Activated naive CD8-positive, alpha-beta T cell treated with anti-CD3 and anti-CD28 coated beads, Interleukin-2, amount 50 U/mL, for 24 hours (primary cell): ENCODE measurements around the gene SERPINA3.

Experiments used
- ATAC-seq: fragments of 150-1000 bp; cut with Tn5 transposase; one replicate; pipeline ENCODE4 v1.10.0; 2021
- DNase-seq: peaks from one replicate; pipeline ENCODE4 v3.0.0; 2021
- H3K27ac Mint-ChIP-seq: one replicate; pipeline ENCODE4 v1.8.0; 2021; ENCODE audit warnings: mild to moderate bottlenecking, mixed read lengths
- H3K27me3 Mint-ChIP-seq: one replicate; pipeline ENCODE4 v1.8.0; 2021; ENCODE audit warnings: mixed read lengths
- H3K36me3 Mint-ChIP-seq: one replicate; pipeline ENCODE4 v1.8.0; 2021; ENCODE audit warnings: low read depth, mixed read lengths
- H3K4me1 Mint-ChIP-seq: one replicate; pipeline ENCODE4 v1.8.0; 2021; ENCODE audit warnings: mixed read lengths
- H3K4me3 Mint-ChIP-seq: one replicate; pipeline ENCODE4 v1.8.0; 2021; ENCODE audit warnings: mild to moderate bottlenecking, moderate library complexity, mixed read lengths
- H3K9me3 Mint-ChIP-seq: one replicate; pipeline ENCODE4 v1.8.0; 2021; ENCODE audit warnings: mixed read lengths

Gene SERPINA3

GRCh38 chr14:94659256-94659655, 47.1 kb downstream of the SERPINA3 start:
- H3K27ac Mint-ChIP-seq = no peak overlapping the region
- no peaks in the 10 kb centered on the region for H3K4me1 Mint-ChIP-seq
- ATAC-seq = no peak

GRCh38 chr14:94659901-94660300, 47.7 kb downstream of the SERPINA3 start:
- no peaks in the 10 kb centered on the region for H3K9me3 Mint-ChIP-seq
- H3K4me3 Mint-ChIP-seq = no peak overlapping the region
- peaks cover 9% of the 10 kb centered on the region for H3K27me3 Mint-ChIP-seq
- DNase-seq = no peak
- no peaks in the 10 kb centered on the region for H3K36me3 Mint-ChIP-seq
- ATAC-seq = no peak
- no peaks in the 10 kb centered on the region for H3K4me1 Mint-ChIP-seq
- no peak overlapping the region for H3K27ac Mint-ChIP-seq

More at GRCh38 chr14:94659256-94659655, 47.1 kb downstream of the SERPINA3 start:
- H3K36me3 Mint-ChIP-seq = no peaks in the 10 kb centered on the region
- H3K9me3 Mint-ChIP-seq = no peaks in the 10 kb centered on the region
- no peak for DNase-seq
- H3K27me3 Mint-ChIP-seq = peaks cover 7% of the 10 kb centered on the region
- no peak overlapping the region for H3K4me3 Mint-ChIP-seq

GRCh38 chr14:94660306-94660946, 48.2 kb downstream of the SERPINA3 start:
- Mint-ChIP-seq H3K9me3 (no peaks in the 10 kb centered on the region), H3K27me3 (peaks cover 9% of the 10 kb centered on the region), H3K27ac (no peak overlapping the region), H3K4me1 (no peaks in the 10 kb centered on the region), H3K36me3 (no peaks in the 10 kb centered on the region), H3K4me3 (no peak overlapping the region)
- no peak for ATAC-seq
- DNase-seq = no peak

GRCh38 chr14:94663538-94663937, 51.3 kb downstream of the SERPINA3 start:
- H3K4me1 Mint-ChIP-seq = no peaks in the 10 kb centered on the region
- H3K27me3 Mint-ChIP-seq = peaks cover 16% of the 10 kb centered on the region
- no peak for ATAC-seq

GRCh38 chr14:94663965-94664704, 51.9 kb downstream of the SERPINA3 start:
- no peaks in the 10 kb centered on the region for H3K9me3 Mint-ChIP-seq
- DNase-seq = no peak
- H3K36me3 Mint-ChIP-seq = no peaks in the 10 kb centered on the region
- no peak overlapping the region for H3K4me3 Mint-ChIP-seq
- no peaks in the 10 kb centered on the region for H3K4me1 Mint-ChIP-seq
- H3K27me3 Mint-ChIP-seq = peaks cover 16% of the 10 kb centered on the region
- no peak for ATAC-seq
- H3K27ac Mint-ChIP-seq = no peak overlapping the region

More at GRCh38 chr14:94663538-94663937, 51.3 kb downstream of the SERPINA3 start:
- Mint-ChIP-seq H3K27ac (no peak overlapping the region), H3K4me3 (no peak overlapping the region), H3K9me3 (no peaks in the 10 kb centered on the region), H3K36me3 (no peaks in the 10 kb centered on the region)
- no peak for DNase-seq

GRCh38 chr14:94665121-94665520, 52.9 kb downstream of the SERPINA3 start:
- H3K27me3 Mint-ChIP-seq = peaks cover 16% of the 10 kb centered on the region
- DNase-seq (no peak), ATAC-seq (no peak)
- H3K36me3 Mint-ChIP-seq = no peaks in the 10 kb centered on the region
- no peaks in the 10 kb centered on the region for H3K4me1 Mint-ChIP-seq
- H3K9me3 Mint-ChIP-seq = no peaks in the 10 kb centered on the region
- no peak overlapping the region for H3K27ac Mint-ChIP-seq
- no peak overlapping the region for H3K4me3 Mint-ChIP-seq

- no peaks in the 10 kb centered on the region for H3K4me1 Mint-ChIP-seq
- no peaks in the 10 kb centered on the region for H3K9me3 Mint-ChIP-seq
- no peaks in the 10 kb centered on the region for H3K36me3 Mint-ChIP-seq
- no peak overlapping the region for H3K4me3 Mint-ChIP-seq
- DNase-seq = no peak
- no peak overlapping the region for H3K27ac Mint-ChIP-seq
- H3K27me3 Mint-ChIP-seq = peaks cover 16% of the 10 kb centered on the region
- no peak for ATAC-seq
These were observed 53.4 kb downstream of the SERPINA3 start for GRCh38 chr14:94665544-94665943.

- ATAC-seq (no peak), DNase-seq (no peak)
- Mint-ChIP-seq H3K4me3 (no peak overlapping the region), H3K9me3 (no peaks in the 10 kb centered on the region), H3K36me3 (no peaks in the 10 kb centered on the region), H3K27ac (no peak overlapping the region), H3K4me1 (no peaks in the 10 kb centered on the region), H3K27me3 (peaks cover 12% of the 10 kb centered on the region)
These were observed 58.6 kb downstream of the SERPINA3 start for GRCh38 chr14:94670692-94671285.

- no peak for DNase-seq
- no peak for ATAC-seq
- H3K4me3 Mint-ChIP-seq = no peak overlapping the region
- no peaks in the 10 kb centered on the region for H3K36me3 Mint-ChIP-seq
- H3K27me3 Mint-ChIP-seq = peaks cover 12% of the 10 kb centered on the region
- H3K4me1 Mint-ChIP-seq = no peaks in the 10 kb centered on the region
- no peaks in the 10 kb centered on the region for H3K9me3 Mint-ChIP-seq
- H3K27ac Mint-ChIP-seq = no peak overlapping the region
These were observed 59.8 kb downstream of the SERPINA3 start for GRCh38 chr14:94671870-94672444.

- no peak overlapping the region for H3K27ac Mint-ChIP-seq
- no peak for ATAC-seq
- H3K4me3 Mint-ChIP-seq = no peak overlapping the region
- peaks cover 4% of the 10 kb centered on the region for H3K27me3 Mint-ChIP-seq
- DNase-seq = no peak
- no peaks in the 10 kb centered on the region for H3K9me3 Mint-ChIP-seq
- H3K4me1 Mint-ChIP-seq = no peaks in the 10 kb centered on the region
- no peaks in the 10 kb centered on the region for H3K36me3 Mint-ChIP-seq
These were observed 60.9 kb downstream of the SERPINA3 start for GRCh38 chr14:94673071-94673470.
